GM18498 (cell line): ENCODE data around the gene CFHR1.
"Not testable (repeated sequence)": the region's sequence is repeated elsewhere in the genome, so short reads cannot be mapped to it uniquely, and the experiment has no call there.

Source experiments
- ATAC-seq: cut with Tn5 transposase; IDR thresholded peaks from one replicate; pipeline ENCODE4 v1.9.1; 2021; ENCODE audit warnings: mild to moderate bottlenecking, moderate library complexity; ENCODE audit not compliant: unreplicated experiment

Gene CFHR1

DNA sequence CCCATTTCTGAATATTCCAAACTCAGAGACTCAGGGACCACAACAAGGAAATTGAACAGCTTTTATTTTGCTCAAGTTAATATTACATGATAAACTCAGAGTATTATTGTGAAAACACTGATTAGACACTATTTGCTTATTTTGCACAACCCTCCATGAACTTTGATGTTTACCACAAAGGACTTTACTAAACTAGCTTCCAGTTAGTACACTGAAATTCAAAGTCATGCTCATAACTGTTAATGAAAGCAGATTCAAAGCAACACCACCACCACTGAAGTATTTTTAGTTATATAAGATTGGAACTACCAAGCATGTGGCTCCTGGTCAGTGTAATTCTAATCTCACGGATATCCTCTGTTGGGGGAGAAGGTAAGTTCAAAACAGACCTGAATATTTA is at the start of gene CFHR1:
CFHR1 (plus strand) TSS at position 201 of the 400 bp plus-strand sequence; CDS start at position 315, 114 bp downstream.
- not testable (repeated sequence) for ATAC-seq

DNA sequence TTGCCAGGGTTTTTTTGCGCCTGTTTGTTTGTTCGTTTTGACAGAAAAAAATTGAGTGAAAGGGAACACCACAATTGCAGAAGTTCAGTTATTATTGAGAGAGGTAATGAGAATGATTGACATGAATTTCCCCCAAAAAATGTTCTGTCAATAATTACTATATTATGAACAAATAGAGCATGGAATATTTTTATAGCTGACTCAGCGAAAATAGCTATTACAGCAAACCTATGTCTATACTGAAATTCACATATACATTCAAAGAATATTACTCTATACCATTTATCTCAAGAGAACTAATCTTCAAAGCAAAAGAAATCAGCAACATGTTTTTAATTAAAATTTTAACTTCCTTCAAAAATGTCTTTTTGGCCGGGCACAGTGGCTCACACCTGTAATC is 49.7 kb upstream of the CFHR1 start:
- ATAC-seq: not testable (repeated sequence)

DNA sequence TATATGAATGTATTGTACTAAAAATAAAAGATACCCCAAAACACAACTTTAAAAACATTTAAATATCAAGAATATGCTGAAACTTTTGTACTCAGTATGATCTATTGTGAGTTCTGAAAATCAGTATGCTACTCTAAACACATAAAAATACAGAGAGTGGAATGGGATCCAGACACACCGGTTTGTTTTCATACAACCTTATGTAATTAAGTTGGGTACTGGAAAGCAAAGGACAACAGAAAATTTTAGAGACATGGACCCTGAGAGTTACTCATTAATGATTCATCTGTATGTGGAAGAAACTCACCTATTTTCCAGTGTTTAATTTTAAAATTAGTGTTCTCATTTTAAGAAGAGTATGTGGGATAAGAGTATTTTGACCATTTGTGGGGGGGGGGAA is 45.8 kb upstream of the CFHR1 start:
- ATAC-seq: no peak

DNA sequence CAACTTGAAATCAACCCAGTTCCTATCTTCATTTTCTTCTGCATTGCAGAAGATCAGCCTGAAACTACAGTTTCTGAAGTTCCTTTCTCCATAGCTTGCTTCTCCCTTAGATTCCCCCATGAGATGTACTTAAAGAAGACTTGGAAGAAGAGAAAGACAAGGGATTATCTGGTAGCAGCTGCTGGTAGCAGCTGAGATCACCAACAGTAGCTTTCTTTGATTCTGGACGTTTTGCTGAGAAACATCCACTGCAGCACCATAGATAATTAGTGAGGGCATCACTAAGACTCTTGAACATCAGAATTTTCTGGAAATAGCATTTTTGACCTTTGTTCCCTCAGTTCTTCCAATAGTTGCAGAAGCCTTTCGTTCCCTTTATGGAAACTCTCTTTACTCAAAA is 45.4 kb upstream of the CFHR1 start:
- no peak for ATAC-seq

DNA sequence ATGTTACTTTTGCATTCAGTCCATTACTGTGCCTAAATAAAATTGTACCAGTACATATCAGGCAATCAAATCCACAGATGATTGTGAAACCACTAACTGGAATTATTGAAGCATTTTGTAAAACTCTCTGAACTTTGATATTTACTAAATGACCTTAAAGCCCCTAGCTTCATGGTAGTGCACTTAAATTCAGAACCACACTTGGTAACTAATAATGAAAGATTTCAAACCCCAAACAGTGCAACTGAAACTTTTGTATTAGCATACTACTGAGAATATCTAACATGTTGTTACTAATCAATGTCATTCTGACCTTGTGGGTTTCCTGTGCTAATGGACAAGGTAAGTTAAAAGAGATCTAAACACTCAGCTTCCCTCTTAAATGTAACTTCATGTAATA is 44.9 kb upstream of the CFHR1 start, which contains the start of gene CFHR3:
CFHR3 (plus strand) TSS at position 238 of the 400 bp plus-strand sequence; CDS start at position 285, 47 bp downstream.
- ATAC-seq: no peak

DNA sequence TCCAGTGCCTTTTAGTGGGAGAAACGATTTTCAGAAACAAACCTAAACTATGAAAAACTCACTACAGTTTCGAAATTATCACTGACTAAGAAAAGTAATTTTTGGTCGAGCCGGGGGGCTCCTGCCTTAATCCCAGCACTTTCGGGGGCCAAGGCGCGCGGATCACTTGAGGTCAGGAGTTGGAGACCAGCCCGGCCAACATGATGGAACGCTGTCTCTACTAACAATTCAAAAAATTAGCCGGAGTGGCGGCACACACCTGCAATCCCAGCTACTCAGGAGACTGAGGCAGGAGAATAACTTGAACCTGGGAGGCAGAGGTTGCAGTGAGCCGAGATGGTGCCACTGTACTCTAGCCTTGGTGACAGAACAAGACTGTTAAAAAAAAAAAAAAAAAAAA is 41.9 kb upstream of the CFHR1 start:
- no peak for ATAC-seq

- no peak for ATAC-seq
These were observed 40.4 kb upstream of the CFHR1 start for GRCh38 chr1:196779093-196779492.

- not testable (repeated sequence) for ATAC-seq
These were observed 28.3 kb upstream of the CFHR1 start for GRCh38 chr1:196791252-196791651.

DNA sequence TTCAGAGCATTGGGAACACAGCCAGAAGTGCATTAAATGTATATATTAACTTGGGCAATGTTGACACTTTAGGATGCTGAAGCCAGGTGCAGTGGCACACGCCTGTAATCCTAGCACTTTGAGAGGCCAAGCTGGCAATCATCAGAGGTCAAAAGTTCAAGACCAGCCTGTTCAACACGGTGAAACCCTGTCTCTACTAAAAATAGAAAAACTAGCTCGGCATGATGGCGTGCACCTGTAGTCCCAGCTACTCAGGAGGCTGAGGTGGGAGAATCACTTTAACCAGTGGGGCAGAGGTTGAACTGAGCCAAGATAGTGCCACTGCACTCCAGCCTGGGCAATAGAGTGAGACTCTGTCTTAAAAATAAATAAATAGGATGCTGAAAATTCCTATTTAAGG is 25.4 kb upstream of the CFHR1 start:
- ATAC-seq: not testable (repeated sequence)

DNA sequence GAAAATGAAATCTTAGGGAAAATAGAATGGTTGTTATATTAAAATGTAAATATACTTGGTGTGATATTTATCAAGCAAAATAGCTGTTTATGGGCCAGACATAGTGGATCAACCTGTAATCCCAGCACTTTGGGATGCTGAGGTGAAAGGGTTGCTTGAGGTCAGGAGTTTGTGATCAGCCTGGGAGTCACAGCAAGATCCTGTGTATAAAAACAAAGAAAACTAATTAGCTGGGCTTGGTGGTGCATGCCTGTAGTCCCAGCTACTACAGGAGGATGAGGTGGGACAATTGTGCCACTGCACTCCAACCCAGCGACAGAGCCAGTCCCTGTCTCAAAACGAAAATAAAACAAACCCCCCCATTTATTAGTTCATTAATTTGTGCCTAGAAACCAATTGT is 21.6 kb upstream of the CFHR1 start:
- no peak for ATAC-seq

DNA sequence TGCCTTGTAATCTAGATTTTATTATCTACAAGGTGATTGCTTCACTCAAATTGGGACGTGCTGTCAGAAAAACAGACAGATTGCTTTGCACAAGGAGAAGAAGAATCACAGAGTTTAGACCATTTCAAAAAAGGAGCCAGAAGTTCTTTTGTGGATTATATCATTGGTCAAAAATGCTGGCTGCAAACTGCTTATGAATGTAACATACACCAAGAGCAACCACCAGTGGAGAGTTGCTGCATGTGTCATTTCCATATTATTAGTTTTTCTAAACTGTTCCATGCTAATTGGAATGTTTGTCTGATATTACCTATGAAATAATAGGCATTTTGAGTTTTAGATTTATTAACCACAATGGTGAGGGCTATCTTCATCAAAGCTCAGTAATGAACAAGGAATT is 17.6 kb upstream of the CFHR1 start:
- not testable (repeated sequence) for ATAC-seq

DNA sequence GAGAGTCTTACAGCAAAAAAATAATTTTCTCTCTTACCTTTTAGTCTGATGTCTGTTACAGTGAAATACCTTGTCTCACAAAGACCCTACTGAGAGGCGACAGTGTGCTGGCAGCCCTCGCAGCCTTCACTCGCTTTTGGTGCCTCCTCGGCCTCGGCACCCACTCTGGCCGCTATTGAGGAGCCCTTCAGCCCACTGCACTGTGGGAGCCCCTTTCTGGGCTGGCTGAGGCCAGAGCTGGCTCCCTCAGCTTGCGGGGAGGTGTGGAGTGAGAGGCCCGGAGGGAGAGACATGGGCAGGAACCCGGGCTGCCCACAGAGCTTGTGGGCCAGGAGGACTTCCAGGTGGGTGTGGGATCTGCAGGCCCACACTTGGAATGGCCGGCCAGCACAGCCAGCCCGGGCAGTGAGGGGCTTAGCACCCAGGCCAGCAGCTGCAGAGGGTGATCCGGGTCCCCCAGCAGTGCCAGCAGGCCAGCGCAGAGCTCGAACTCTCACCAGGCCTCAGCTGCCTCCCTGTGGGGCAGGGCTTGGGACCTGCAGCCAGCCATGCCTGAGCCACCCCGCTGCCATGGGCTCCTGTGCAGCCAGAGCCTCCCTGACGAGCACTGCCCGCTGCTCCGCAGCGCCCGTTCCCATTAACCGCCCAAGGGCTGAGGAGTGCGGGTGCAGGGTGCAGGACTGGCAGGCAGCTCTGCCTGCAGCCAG is 10.8 kb upstream of the CFHR1 start:
- no peak for ATAC-seq

DNA sequence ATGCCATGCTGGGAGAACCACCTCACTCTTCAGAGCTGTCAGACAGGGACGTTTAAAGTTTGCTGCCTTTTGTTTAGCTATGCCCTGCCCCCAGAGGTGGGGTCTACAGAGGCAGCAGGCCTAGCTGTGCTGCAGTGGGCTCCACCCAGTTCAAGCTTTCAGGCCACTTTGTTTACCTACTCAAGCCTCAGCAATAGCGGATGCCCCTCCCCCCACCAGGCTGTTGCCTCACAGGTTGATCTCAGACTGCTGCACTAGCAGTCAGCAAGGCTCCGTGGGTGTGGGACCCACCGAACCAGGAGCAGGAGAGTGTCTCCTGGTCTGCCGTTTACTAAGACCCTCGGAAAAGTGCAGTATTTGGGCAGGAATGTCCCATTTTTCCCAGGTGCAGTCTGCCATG is 2.1 kb upstream of the CFHR1 start:
- not testable (repeated sequence) for ATAC-seq

DNA sequence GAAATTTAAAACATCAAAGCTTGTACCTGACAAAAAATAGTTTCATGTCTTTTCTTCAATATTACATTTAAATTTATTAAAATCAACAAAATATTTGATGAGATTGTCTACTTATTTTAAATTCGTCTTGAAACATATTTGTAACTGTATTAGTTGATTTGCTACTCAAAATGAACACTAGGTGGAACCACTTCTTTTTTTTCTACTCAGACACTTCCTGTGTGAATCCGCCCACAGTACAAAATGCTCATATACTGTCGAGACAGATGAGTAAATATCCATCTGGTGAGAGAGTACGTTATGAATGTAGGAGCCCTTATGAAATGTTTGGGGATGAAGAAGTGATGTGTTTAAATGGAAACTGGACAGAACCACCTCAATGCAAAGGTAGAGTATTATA is 8.3 kb downstream of the CFHR1 start:
- not testable (repeated sequence) for ATAC-seq

GRCh38 chr1:196849613-196850492 is 30.3 kb downstream of the CFHR1 start:
- ATAC-seq: not testable (repeated sequence)

- ATAC-seq: no peak
These were observed 36.5 kb downstream of the CFHR1 start for GRCh38 chr1:196856053-196856452.

DNA sequence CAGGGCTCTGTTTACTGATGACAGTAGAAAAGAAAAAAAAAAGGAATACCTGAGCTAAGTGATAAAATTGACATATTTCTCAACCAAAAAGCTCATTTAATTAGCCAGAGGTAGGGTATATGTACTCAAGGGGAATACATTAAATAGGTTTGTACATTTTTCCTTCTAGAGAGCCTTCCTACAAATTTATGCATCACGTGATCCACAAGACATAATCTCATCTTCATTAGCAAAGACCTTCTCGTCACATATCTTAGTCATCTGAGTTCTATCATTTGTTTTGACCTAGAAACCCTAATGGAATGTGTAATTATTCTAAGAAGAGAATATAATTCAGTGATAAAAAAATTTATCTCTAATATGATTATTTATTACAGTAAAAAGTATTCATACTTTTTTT is 37.7 kb downstream of the CFHR1 start:
- no peak for ATAC-seq

DNA sequence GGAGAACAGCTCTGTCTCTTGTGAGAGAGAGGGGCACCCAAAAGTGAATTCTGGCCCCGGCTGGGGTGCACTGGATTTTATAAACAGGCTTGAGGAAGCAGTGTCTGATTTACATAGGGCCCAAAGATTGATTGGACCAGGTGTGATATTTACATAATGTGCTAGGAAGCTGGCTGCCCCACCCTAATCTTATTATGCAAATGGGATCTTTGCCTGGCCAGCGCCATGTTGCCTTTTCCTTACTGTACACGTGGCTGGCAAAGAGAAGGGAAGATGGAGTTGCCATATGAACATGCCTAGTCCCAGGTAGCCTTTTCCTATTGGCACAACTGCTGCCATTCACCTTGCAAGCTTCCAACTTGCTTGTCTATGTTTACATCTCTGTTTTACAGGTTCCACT is 39.3 kb downstream of the CFHR1 start:
- no peak for ATAC-seq

DNA sequence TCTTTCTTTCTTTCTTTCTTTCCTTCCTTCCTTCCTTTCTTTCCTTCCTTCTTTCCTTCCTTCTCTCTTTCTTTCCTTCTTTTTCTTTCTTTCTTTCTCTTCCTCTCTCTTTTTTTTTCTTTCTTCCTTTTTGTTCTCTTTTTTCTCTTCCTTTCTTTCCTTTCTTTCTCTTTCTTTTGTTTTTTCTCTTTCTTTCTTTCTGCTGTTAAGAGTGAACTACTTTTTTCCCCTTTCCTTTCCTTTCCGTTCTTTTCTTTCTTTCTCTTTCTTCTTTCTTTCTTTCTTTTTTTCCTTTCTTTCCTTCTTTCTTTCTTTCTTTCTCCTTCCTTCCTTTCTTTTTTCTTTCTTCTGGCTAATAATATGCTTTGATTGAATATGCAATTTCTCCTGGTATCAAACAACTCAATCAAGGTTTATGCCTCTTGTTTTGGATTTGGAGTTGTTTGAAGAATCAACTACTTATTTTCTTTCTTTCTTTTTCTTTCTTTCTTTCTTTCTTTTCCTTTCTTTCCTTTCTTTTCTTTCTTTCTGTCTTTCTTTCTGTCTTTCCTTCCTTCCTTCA is 40.9 kb downstream of the CFHR1 start:
- no peak for ATAC-seq

- no peak for ATAC-seq
These were observed 41.9 kb downstream of the CFHR1 start for GRCh38 chr1:196861429-196861828.

DNA sequence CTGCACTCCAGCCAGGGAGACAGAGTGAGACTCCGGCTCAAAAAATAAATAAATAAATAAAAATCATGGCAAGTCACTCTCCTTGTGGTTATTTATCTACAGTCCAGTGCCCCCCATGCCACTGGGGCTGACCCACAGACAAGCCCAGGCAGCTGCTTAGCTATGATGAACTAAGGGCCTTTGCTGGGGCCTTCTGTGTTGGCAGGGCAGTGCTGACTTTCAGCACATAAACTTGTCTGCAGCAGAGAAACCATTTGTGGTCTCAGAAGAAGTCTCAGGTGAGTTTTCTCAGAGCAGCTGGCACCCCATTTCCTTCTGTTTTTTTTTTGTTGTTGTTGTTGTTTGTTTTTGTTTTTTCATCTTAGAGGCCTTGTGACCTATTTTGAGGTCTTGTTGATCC is 47.4 kb downstream of the CFHR1 start:
- ATAC-seq: no peak

GRCh38 chr1:196873385-196873784 is 53.9 kb downstream of the CFHR1 start:
- no peak for ATAC-seq
